AG10803 (cell line): ENCODE measurements around the gene UFD1.

Source experiments
- DNase-seq: peaks from one replicate; pipeline ENCODE4 v3.0.0; 2010; ENCODE audit warnings: low read depth
- H3K4me3 ChIP-seq: 2 replicates; pipeline ENCODE4 v1.5.1; 2011; ENCODE audit warnings: mild to moderate bottlenecking, low read length, control low read depth
- TF ChIP-seq, protein P1 (sequence below): conservative IDR thresholded peaks from 2 replicates; pipeline ENCODE4 v1.5.1; 2011; ENCODE audit warnings: mild to moderate bottlenecking, low read length, control low read depth, inconsistent platforms

UFD1 gene

DNA sequence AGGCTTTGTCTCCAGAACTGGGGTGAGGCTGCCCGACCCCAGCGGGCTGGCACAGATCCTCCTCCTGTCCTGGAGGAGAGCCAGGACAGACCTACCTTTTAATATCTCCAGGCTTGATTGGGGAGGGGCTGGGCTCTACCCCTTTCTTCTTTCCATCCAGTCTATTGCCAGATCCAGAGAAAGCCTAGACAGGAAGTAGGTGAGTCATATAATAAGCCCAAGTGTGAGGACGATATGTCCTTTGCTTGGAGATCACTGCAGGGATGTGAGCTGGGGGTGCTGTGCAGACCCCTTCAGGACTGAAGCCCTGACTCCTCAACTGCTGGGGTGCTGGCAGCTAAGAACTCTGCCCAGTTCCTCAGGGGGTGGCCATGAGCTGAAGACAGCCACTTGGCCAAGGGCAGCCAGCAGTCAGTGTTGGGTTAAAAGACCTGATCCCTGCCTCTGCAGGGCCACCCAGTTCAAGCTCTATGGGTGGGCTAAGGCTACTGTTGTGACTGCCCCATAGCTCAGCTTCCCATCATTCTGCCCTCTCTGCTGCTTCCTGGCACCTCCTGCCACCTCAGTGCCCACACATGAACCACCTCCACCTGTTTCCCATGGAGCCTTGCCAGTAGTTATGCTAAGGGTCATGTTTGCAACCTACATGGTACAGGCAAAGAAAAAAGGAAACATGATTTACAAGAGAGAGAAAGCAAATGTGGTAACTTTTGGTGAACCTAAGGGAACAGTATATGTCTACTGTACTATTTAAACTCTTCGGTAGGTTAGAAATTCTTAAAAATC, 23.2 kb downstream of the UFD1 start:
- DNase-seq: no peak
- H3K4me3 ChIP-seq: no peak overlapping the region
- TF ChIP-seq, protein P1, sequence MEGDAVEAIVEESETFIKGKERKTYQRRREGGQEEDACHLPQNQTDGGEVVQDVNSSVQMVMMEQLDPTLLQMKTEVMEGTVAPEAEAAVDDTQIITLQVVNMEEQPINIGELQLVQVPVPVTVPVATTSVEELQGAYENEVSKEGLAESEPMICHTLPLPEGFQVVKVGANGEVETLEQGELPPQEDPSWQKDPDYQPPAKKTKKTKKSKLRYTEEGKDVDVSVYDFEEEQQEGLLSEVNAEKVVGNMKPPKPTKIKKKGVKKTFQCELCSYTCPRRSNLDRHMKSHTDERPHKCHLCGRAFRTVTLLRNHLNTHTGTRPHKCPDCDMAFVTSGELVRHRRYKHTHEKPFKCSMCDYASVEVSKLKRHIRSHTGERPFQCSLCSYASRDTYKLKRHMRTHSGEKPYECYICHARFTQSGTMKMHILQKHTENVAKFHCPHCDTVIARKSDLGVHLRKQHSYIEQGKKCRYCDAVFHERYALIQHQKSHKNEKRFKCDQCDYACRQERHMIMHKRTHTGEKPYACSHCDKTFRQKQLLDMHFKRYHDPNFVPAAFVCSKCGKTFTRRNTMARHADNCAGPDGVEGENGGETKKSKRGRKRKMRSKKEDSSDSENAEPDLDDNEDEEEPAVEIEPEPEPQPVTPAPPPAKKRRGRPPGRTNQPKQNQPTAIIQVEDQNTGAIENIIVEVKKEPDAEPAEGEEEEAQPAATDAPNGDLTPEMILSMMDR: no peak

DNA sequence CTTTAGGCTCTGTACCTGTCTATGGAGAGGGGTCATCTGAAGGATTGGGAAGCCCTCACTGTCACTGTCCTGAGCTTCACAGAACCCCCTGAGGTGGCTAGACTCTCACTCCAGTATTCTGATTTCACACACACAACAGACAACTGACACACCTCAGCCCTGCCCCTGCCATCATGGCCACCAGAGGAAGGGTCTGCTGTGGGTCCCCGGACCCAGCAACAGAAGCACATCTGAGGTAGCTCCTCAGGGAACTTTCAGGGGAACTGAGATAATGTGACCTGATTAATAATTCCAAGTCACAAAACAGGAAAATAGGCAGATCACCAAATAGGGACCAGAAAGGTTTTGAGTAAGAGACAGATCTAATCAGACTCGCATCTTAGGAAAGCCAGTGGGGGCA, 24.0 kb downstream of the UFD1 start:
- H3K4me3 ChIP-seq: no peak overlapping the region
- TF ChIP-seq, protein P1: no peak

DNA sequence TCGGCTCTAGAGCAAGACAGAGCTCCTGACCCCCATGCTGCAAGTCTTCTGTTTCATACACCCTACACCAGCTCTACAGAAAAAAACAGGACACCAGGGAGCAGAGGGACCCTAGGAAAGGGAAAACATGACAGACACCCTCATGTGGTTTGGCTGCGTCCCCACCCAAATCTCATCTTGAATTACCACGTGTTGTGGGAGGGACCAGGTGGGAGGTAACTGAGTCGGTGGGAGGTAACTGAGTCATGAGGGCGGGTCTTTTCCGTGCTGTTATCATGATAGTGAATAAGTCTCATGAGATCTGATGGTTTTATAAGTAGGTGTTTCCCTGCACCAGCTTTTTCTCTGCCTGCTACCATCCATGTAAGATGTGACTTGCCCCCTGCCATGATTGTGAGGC, 24.8 kb downstream of the UFD1 start:
- no peak for DNase-seq
- TF ChIP-seq, protein P1: no peak
- no peak overlapping the region for H3K4me3 ChIP-seq

More for the DNA sequence above, 24.0 kb downstream of the UFD1 start:
- DNase-seq: no peak

DNA sequence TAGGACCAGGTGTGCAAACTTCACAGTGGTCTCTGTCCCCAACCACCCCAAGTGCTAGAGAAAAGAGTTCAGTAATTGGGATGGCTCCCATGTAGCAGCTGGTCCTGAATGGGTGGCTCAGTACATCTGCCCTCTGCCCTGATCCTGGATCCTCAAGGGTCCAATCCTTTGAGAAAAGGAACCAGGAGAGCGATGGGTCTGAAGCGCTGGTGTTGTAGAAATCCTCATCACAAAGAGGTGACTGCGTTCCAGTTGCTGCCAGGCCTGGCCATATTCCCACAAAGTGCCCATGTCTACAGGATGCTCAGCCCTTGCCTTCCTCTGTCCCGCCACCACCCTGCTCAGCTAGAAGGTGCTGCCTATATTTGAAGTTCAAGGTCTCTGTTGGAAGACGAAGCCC, 25.3 kb downstream of the UFD1 start:
- TF ChIP-seq, protein P1: no peak
- no peak for DNase-seq

DNA sequence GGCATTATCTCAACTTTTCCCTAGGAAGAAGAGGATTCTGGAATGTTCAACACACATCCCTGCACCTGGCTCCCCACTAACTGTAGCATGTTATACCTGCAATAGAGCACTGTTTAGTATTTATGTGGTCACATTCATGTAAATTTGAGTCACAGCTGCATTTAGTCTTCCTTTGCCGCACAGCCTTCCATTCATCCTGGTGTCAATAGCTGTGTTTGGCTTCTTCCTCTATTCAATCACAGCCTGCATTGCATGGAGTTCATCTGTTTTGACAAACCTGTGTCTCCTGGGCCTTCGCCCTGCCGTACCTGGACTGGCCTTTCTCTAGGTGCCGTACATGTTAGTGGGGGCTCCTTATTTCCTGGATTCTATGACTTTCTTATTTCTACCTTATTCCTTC, 27.4 kb downstream of the UFD1 start:
- TF ChIP-seq, protein P1: no peak
- no peak overlapping the region for H3K4me3 ChIP-seq
- no peak for DNase-seq

More for the DNA sequence above, 25.3 kb downstream of the UFD1 start:
- H3K4me3 ChIP-seq: no peak overlapping the region

DNA sequence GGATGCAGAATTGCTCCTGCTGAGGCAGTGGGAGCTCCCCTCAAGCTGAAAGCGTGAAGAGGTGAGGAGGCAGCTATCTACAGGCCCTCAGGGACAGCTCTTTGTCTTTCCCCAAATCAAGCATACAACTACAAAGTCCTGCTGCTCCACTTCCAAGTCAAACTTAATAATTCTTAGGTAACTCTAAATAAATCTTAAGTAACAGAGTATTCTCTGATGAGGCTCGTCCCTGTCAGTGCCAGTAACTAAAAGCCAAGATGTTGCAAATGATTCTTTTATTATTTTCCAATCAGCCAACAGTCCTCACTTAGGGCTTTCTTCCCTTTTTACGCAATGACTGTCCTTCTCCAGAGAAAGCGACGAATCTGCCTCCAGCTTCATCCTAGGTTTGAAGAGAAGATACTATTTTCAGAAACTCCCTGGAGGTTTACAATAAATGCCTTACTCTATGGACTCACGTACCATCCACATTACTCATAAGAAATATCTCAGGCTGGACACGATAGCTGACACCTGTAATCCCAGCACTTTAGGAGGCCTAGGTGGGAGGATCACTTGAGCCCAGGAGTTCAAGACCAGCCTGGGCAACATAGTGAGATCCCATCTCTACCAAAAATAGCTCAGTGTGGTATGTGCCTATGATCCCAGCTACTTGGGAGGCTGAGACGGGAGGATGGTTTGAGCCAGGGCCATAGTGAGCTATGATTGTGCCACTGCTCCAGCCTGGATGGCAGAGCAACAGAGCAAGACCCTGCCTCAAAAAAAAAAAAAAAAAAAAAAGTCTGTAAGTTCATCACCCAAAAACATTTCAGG, 28.4 kb downstream of the UFD1 start:
- DNase-seq: no peak
- TF ChIP-seq, protein P1: no peak
- no peak overlapping the region for H3K4me3 ChIP-seq

DNA sequence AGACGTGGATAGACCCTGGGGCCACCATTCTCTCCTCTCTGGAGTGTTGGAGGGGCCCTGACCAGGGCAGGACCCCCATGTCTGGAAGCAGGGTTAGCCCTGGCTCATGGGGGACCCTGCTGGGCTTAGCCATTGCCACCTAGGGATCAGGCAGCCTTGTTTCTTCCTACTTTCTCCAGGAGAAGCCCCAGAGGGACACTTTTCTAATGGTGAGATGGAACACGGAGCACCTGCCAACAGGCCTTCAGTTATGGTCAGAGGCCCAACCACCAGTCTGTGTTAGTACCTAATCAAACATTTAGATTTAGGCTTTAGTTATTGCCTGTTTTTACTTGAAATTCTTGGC, 29.6 kb downstream of the UFD1 start:
- H3K4me3 ChIP-seq: no peak overlapping the region
- TF ChIP-seq, protein P1: no peak
- no peak for DNase-seq
